Measurements from ENCODE around the gene CASZ1. TPM values are rescaled to one million over a fixed set of nuclear protein-coding genes. Genes with fewer than 3 reads are reported as not detected.

Gene CASZ1
- total and polyA plus RNA-seq, 9 of the 15 experiments (the other 6 are each of a cell fraction or from before 2014, with no cell fraction given), result 0.01 to 4.0 (median 0.76) TPM; not detected in 1

DNA sequence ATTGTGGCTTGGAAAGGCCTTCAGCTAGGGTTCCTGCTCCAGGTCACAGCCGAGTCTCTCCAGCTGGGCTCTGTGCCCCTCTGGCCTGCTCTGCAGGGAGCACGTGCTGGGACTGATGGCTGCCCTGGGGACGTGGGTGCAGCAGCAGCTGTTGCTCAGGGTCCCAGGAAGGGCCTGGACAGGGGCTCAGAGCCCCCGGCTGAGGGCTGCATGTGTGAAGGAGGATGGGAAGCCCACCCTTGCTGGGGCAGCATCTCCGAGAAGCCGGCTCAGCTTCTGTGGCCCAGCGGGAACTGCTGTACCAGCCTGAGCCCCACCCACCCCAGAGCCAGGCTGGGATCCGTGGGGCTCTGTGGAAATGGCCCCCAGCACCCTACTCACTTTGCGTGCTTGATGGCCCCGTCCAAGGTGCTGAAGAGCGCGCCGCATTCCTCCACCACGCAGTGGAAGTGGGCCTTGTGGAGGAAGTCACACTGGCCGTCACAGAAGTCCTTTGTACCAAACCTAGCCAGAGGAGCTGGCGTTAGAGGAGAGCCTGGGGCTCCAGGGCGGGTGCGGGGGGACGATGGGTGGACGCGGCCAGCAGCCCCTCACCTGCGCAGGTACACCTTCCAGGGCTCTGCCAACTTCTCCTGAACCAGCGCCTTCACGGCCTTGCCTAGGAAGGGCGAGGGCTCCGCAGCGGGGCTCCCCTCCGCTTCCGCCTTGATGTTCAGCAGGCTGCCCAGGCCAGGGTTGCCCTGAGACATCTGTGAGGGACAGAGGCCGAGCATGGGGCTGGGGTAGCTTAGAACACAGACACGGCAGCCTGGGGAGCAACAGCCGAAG, 147.5 kb downstream of the CASZ1 start (continued):
- TF ChIP-seq, protein P1, sequence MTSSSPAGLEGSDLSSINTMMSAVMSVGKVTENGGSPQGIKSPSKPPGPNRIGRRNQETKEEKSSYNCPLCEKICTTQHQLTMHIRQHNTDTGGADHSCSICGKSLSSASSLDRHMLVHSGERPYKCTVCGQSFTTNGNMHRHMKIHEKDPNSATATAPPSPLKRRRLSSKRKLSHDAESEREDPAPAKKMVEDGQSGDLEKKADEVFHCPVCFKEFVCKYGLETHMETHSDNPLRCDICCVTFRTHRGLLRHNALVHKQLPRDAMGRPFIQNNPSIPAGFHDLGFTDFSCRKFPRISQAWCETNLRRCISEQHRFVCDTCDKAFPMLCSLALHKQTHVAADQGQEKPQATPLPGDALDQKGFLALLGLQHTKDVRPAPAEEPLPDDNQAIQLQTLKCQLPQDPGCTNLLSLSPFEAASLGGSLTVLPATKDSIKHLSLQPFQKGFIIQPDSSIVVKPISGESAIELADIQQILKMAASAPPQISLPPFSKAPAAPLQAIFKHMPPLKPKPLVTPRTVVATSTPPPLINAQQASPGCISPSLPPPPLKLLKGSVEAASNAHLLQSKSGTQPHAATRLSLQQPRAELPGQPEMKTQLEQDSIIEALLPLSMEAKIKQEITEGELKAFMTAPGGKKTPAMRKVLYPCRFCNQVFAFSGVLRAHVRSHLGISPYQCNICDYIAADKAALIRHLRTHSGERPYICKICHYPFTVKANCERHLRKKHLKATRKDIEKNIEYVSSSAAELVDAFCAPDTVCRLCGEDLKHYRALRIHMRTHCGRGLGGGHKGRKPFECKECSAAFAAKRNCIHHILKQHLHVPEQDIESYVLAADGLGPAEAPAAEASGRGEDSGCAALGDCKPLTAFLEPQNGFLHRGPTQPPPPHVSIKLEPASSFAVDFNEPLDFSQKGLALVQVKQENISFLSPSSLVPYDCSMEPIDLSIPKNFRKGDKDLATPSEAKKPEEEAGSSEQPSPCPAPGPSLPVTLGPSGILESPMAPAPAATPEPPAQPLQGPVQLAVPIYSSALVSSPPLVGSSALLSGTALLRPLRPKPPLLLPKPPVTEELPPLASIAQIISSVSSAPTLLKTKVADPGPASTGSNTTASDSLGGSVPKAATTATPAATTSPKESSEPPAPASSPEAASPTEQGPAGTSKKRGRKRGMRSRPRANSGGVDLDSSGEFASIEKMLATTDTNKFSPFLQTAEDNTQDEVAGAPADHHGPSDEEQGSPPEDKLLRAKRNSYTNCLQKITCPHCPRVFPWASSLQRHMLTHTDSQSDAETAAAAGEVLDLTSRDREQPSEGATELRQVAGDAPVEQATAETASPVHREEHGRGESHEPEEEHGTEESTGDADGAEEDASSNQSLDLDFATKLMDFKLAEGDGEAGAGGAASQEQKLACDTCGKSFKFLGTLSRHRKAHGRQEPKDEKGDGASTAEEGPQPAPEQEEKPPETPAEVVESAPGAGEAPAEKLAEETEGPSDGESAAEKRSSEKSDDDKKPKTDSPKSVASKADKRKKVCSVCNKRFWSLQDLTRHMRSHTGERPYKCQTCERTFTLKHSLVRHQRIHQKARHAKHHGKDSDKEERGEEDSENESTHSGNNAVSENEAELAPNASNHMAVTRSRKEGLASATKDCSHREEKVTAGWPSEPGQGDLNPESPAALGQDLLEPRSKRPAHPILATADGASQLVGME (CRISPR knock-in tag; IDR thresholded peaks at IDR 0.05), result no peak
- TF ChIP-seq RB1 (IDR thresholded peaks at IDR 0.05; ENCODE audit: low read depth) (no peak), FOXK1 (CRISPR knock-in tag; IDR thresholded peaks at IDR 0.05; ENCODE audit: borderline replicate concordance) (no peak), CBX8 (IDR thresholded peaks at IDR 0.05; ENCODE audit: borderline replicate concordance, extremely low read depth, low read depth, low read length, poor library complexity, severe bottlenecking) (no peak), POLR2B (IDR thresholded peaks at IDR 0.05; ENCODE audit: low read depth, partially characterized antibody) (no peak), MECOM (CRISPR knock-in tag; IDR thresholded peaks at IDR 0.05) (no peak), HNRNPLL (IDR thresholded peaks at IDR 0.05; ENCODE audit: low read depth, low read length, poor library complexity, severe bottlenecking) (peak; percentile 44), CXXC5 (CRISPR knock-in tag; IDR thresholded peaks at IDR 0.05) (peak; percentile 47), CLOCK (CRISPR knock-in tag; IDR thresholded peaks at IDR 0.05; ENCODE audit: borderline replicate concordance) (no peak), ZNF57 (CRISPR knock-in tag; IDR thresholded peaks at IDR 0.05) (no peak), ZNF436 (CRISPR knock-in tag; IDR thresholded peaks at IDR 0.05) (no peak), ARNT (IDR thresholded peaks at IDR 0.05) (no peak)
- TF ChIP-seq, protein P2, sequence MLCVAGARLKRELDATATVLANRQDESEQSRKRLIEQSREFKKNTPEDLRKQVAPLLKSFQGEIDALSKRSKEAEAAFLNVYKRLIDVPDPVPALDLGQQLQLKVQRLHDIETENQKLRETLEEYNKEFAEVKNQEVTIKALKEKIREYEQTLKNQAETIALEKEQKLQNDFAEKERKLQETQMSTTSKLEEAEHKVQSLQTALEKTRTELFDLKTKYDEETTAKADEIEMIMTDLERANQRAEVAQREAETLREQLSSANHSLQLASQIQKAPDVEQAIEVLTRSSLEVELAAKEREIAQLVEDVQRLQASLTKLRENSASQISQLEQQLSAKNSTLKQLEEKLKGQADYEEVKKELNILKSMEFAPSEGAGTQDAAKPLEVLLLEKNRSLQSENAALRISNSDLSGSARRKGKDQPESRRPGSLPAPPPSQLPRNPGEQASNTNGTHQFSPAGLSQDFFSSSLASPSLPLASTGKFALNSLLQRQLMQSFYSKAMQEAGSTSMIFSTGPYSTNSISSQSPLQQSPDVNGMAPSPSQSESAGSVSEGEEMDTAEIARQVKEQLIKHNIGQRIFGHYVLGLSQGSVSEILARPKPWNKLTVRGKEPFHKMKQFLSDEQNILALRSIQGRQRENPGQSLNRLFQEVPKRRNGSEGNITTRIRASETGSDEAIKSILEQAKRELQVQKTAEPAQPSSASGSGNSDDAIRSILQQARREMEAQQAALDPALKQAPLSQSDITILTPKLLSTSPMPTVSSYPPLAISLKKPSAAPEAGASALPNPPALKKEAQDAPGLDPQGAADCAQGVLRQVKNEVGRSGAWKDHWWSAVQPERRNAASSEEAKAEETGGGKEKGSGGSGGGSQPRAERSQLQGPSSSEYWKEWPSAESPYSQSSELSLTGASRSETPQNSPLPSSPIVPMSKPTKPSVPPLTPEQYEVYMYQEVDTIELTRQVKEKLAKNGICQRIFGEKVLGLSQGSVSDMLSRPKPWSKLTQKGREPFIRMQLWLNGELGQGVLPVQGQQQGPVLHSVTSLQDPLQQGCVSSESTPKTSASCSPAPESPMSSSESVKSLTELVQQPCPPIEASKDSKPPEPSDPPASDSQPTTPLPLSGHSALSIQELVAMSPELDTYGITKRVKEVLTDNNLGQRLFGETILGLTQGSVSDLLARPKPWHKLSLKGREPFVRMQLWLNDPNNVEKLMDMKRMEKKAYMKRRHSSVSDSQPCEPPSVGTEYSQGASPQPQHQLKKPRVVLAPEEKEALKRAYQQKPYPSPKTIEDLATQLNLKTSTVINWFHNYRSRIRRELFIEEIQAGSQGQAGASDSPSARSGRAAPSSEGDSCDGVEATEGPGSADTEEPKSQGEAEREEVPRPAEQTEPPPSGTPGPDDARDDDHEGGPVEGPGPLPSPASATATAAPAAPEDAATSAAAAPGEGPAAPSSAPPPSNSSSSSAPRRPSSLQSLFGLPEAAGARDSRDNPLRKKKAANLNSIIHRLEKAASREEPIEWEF (CRISPR knock-in tag; IDR thresholded peaks at IDR 0.05), result no peak
